Measurements from ENCODE around the gene KLHL8. TPM values are rescaled to one million over a fixed set of nuclear protein-coding genes. Genes with fewer than 3 reads are reported as not detected.

KLHL8 gene
- polyA plus RNA-seq, 1 donor (not counting 4 experiments of a cell fraction or from before 2014, with no cell fraction given) = 6.7 TPM

GRCh38 chr4:87134122-87134521 lies 86.3 kb downstream of the KLHL8 start:
- no peak overlapping the region for H3K4me3 ChIP-seq (ENCODE audit: control insufficient read depth in 2 of 3, extremely low read depth in 1 of 3, insufficient read depth in 2 of 3, low read depth in 1 of 3, low read length in 3 of 3)
- H3K9ac ChIP-seq (ENCODE audit: control insufficient read depth, extremely low read depth, insufficient read depth, low read length) = no peak overlapping the region
- DNase-seq (ENCODE audit: low read depth, low spot score) = no peak
- dilution Hi-C loops (cut with MboI; ENCODE audit: extremely low pct_ligation_motif_present, low sequenced_read_pairs) = no loop called here
- no peaks in the 10 kb centered on the region for H3K79me2 ChIP-seq (ENCODE audit: control insufficient read depth, insufficient read depth, low read length)
- peaks cover 18 to 27% of the 10 kb centered on the region in 2 experiments for H3K36me3 ChIP-seq (ENCODE audit: control insufficient read depth in 2 of 2, extremely low read depth in 1 of 2, insufficient read depth in 2 of 2, low read length in 2 of 2)
- H3K27ac ChIP-seq (ENCODE audit: control insufficient read depth, insufficient read depth, low read length) = no peak overlapping the region
- no peaks in the 10 kb centered on the region for H3K9me3 ChIP-seq (ENCODE audit: control insufficient read depth, low read depth, low read length)
- FAIRE-seq = no peak
- H3K4me1 ChIP-seq (ENCODE audit: control insufficient read depth, extremely low read depth, insufficient read depth, low read length) = no peaks in the 10 kb centered on the region
- no peaks in the 10 kb centered on the region for H3K9me1 ChIP-seq (ENCODE audit: control insufficient read depth, extremely low read depth, insufficient read depth, low read length)
- TF ChIP-seq CTCF (optimal IDR thresholded peaks at IDR 0.05 in 1 of 3, IDR thresholded peaks at IDR 0.05 in 1 of 3, conservative IDR thresholded peaks at IDR 0.05 in 1 of 3; ENCODE audit: extremely low read depth in 1 of 3, insufficient read depth in 2 of 3, low read length in 3 of 3) (no peak), EZH2 (IDR thresholded peaks at IDR 0.05; ENCODE audit: low read length) (no peak)
- no peak overlapping the region for H2AFZ ChIP-seq (ENCODE audit: control insufficient read depth, low read length)
- H4K20me1 ChIP-seq (ENCODE audit: control insufficient read depth, extremely low read depth, insufficient read depth, low read length) = no peaks in the 10 kb centered on the region
- H3K4me2 ChIP-seq (ENCODE audit: control insufficient read depth, extremely low read depth, insufficient read depth, low read depth, low read length) = no peak overlapping the region
- no peaks in the 10 kb centered on the region for H3K27me3 ChIP-seq (ENCODE audit: control insufficient read depth, extremely low read depth, insufficient read depth, low read length)

GRCh38 chr4:87133183-87133582 lies 87.2 kb downstream of the KLHL8 start:
- Histone ChIP-seq H3K4me1 (ENCODE audit: control insufficient read depth, extremely low read depth, insufficient read depth, low read length) (no peaks in the 10 kb centered on the region), H3K79me2 (ENCODE audit: control insufficient read depth, insufficient read depth, low read length) (no peaks in the 10 kb centered on the region), H3K27ac (ENCODE audit: control insufficient read depth, insufficient read depth, low read length) (no peak overlapping the region), H3K9me1 (ENCODE audit: control insufficient read depth, extremely low read depth, insufficient read depth, low read length) (no peaks in the 10 kb centered on the region), H3K4me3 (ENCODE audit: control insufficient read depth in 2 of 3, extremely low read depth in 1 of 3, insufficient read depth in 2 of 3, low read depth in 1 of 3, low read length in 3 of 3) (no peak overlapping the region), H3K4me2 (ENCODE audit: control insufficient read depth, extremely low read depth, insufficient read depth, low read depth, low read length) (no peak overlapping the region), H3K9ac (ENCODE audit: control insufficient read depth, extremely low read depth, insufficient read depth, low read length) (no peak overlapping the region), H4K20me1 (ENCODE audit: control insufficient read depth, extremely low read depth, insufficient read depth, low read length) (no peaks in the 10 kb centered on the region), H2AFZ (ENCODE audit: control insufficient read depth, low read length) (no peak overlapping the region), H3K27me3 (ENCODE audit: control insufficient read depth, extremely low read depth, insufficient read depth, low read length) (no peaks in the 10 kb centered on the region), H3K36me3 (ENCODE audit: control insufficient read depth in 2 of 2, extremely low read depth in 1 of 2, insufficient read depth in 2 of 2, low read length in 2 of 2) (peaks cover 21 to 28% of the 10 kb centered on the region in 2 experiments), H3K9me3 (ENCODE audit: control insufficient read depth, low read depth, low read length) (no peaks in the 10 kb centered on the region)
- no peak for TF ChIP-seq CTCF (optimal IDR thresholded peaks at IDR 0.05 in 1 of 3, IDR thresholded peaks at IDR 0.05 in 1 of 3, conservative IDR thresholded peaks at IDR 0.05 in 1 of 3; ENCODE audit: extremely low read depth in 1 of 3, insufficient read depth in 2 of 3, low read length in 3 of 3)
- TF ChIP-seq EZH2 (IDR thresholded peaks at IDR 0.05; ENCODE audit: low read length) = no peak
- DNase-seq (ENCODE audit: low read depth, low spot score) (no peak), FAIRE-seq (no peak)
- dilution Hi-C loops (cut with MboI; ENCODE audit: extremely low pct_ligation_motif_present, low sequenced_read_pairs) = no loop called here

Data from keratinocyte (primary cell).